ENCODE results near the gene SVBP. TPM values are rescaled to one million over a fixed set of nuclear protein-coding genes. Genes with fewer than 3 reads are reported as not detected.
A peak's percentile ranks its signal among the peaks of the same experiment; 100 is the strongest.

Gene SVBP
- total RNA-seq, 1 donor = 7.0 TPM

GRCh38 chr1:42806593-42806992, 10.6 kb downstream of the SVBP start:
- no peak for DNase-seq (ENCODE audit: low read depth in 2 of 3, low spot score in 2 of 3)

DNA sequence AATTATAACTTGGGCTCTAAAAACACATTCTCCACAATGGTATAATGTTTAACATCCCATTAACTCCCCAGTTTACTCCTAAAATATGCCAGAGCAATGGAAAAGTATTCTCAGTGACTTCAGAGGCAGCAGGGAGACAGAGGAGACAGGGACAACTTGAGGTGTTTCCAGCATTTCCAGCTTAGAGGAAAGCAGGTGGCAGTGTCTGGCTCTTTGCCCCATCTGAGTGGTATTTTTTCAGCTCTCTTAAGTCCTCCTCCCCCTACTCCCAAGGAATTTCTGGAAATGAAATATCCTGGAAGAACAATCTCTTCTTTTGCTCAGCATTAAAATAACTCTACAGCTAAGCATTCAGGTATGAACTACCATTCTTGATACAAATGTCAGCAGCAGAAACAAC, 11.0 kb downstream of the SVBP start:
- DNase-seq (ENCODE audit: low read depth in 2 of 3, low spot score in 2 of 3) = no peak

- DNase-seq (ENCODE audit: low read depth in 2 of 3, low spot score in 2 of 3) = no peak
Measured at GRCh38 chr1:42801832-42802473, 15.2 kb downstream of the SVBP start.

DNA sequence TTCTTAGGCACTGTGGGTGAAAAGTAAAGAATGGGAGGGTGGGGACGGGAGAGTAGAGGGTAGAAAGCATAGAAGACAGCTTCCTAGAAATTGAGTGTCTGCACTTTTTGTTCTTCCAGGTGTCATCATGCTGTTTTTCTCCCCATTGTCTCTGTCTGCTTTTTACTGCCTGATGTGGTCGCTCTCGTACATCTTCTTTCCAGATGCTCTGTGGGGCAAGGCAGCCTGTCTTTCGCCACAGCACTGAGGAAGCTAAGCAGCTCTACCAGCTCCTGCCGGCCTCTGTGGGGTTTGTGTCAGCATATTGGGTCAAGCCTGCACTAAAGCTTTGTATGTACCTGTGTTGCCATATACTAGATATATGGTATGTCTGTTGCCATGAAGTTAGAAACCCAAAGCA, 19.2 kb downstream of the SVBP start:
- DNase-seq (ENCODE audit: low read depth in 2 of 3, low spot score in 2 of 3) = no peak

DNA sequence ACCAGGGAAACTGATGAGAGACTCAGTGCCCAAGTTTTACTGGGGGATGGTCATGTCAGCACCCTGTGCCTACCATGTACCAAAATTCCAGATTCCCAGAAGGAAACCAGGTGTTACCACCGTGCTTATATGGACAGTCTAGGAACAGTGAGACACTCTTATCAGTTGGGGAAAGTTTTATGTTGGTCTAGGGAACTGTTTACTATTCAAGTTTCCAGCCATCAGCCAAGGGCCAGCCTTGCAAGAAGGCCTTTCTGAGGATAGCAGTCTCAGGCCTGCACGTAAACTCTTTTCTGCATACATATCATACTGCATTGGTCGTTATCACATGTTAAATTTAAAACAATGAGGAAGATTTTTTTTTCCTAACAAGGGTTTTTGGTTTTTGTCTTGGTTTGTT, 19.8 kb downstream of the SVBP start:
- no peak for DNase-seq (ENCODE audit: low read depth in 2 of 3, low spot score in 2 of 3)

DNA sequence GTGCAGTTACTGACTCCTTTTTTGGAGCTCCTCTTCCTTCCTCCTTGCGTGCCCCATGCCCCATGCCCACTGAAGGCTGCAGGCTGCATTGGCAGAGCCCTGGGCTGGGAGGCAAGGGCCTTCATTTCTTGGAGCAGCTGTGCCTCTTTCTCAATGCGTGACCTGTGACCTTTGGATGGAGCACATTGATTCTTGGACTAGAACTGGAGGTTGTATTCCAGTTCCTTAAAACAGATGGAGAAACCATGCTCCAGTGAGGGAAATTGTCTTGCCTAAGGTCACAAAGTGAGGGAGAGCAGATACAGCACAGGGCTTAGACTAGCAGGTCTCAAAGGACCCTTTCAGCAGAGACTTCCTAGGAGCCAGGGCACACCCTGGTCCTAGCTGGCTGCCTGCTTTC, 23.4 kb downstream of the SVBP start:
- no peak for DNase-seq (ENCODE audit: low read depth in 2 of 3, low spot score in 2 of 3)

DNA sequence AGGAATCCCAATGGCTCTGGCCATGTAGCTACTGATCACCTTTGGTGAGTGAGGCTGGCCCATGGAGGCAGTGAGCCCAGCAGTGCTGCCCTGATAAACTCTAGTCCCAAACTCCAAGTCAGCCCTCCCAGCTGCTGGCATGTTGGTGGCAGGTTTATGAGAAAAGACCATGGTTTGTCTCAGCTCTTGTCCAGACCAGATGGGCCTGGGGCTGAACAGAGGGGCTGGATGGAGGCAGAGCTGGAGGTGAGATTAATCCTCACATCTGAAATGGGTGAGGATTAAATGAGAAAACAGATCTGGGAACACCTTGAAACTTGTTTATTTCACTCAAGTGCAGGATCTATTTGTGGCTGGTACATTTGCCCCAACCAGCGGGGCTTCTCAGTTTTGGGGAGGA, 29.2 kb downstream of the SVBP start:
- DNase-seq (ENCODE audit: low read depth in 2 of 3, low spot score in 2 of 3) = no peak

DNA sequence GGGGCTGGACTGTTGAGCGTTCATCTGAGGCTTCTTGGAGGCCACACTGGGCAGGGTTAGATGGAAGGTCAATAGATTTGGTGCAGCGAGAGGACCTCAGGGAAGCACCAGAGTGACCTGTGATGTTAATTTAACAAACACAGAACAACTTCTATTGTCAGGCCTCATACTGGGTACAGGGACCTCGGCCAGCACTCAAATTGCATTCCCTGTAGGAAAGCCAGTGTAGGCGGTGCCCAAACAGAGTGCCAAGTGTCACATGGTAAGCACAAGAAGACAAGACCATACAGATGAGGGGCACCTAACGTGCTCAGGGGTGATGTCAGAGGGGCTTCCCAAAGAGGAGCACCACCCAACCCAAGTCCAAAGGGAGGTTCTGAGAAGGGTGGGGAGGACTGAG, 31.1 kb downstream of the SVBP start:
- no peak for DNase-seq (ENCODE audit: low read depth in 2 of 3, low spot score in 2 of 3)

GRCh38 chr1:42784946-42785693, 32.1 kb downstream of the SVBP start, which contains the start of gene TMEM269:
TSS of gene TMEM269 (plus strand) at chr1:42784991. CDS start at chr1:42789894, 4,903 bp downstream.
- DNase-seq (ENCODE audit: low read depth in 2 of 3, low spot score in 2 of 3) = peak in 2 of 3 donors; percentile 45 to 54

- no peak for DNase-seq (ENCODE audit: low read depth in 2 of 3, low spot score in 2 of 3)
Measured at GRCh38 chr1:42784547-42784945, 32.7 kb downstream of the SVBP start.

GRCh38 chr1:42783092-42783491, 34.1 kb downstream of the SVBP start:
- DNase-seq (ENCODE audit: low read depth in 2 of 3, low spot score in 2 of 3) = no peak

DNA sequence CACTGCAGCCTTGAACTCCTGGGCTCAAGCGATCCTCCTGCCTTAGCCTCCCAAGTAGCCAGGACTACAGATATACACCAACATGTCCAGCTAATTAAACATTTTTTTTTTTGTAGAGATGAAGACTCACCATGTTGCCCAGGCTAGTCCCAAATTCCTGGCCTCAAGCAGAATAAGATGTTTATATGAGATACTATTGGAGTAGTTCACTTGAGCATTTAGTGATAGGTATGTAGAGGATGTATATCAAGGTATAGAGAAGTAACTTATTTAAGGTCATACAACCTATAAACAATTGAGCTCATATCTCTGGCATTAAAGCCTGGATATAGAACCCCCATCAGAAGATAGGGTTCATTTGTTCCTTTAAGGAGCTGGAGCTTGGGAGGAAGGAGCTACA, 37.0 kb downstream of the SVBP start:
- DNase-seq (ENCODE audit: low read depth in 2 of 3, low spot score in 2 of 3) = no peak

DNA sequence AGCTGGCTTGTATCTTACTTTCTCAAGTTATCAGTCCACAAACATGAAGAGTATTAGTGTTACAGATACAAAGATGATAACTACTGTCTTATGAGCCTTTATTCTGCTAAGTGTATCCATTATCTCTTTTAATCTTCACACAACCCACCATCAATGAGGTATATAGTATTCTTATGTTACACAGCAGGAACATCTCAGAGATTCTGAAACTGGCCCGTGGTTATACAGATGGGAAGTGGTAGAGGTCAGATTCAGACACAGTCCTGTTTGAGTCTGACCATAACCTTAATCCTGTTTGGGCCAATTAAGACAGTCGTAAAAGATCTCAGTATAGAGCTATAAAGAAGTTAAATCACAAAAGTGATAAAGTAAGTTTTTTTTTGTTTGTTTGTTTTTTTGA, 37.5 kb downstream of the SVBP start:
- DNase-seq (ENCODE audit: low read depth in 2 of 3, low spot score in 2 of 3) = no peak

DNA sequence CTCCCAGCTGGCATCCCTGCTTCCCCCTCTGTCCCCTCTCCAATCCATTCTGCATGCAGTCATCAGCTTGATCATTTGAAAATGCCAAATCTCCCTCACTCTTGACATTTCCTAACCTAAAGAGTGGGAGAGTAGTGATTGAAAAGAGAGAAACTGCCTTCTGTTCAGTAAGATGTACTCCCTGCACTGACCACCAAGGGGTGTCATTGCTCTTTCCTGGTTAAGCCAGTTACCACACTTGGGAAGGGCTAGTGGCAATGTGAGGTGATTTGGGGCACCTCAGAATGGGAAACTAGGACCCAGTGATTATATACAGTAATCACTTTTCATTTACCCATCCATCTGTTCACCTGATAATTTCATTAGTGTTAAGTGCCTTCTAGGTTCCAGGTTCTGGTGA, 39.3 kb downstream of the SVBP start:
- DNase-seq (ENCODE audit: low read depth in 2 of 3, low spot score in 2 of 3) = peak in 2 of 3 donors; percentile 35 to 60

- no peak for DNase-seq (ENCODE audit: low read depth in 2 of 3, low spot score in 2 of 3)
Measured at GRCh38 chr1:42776502-42776901, 40.7 kb downstream of the SVBP start.

DNA sequence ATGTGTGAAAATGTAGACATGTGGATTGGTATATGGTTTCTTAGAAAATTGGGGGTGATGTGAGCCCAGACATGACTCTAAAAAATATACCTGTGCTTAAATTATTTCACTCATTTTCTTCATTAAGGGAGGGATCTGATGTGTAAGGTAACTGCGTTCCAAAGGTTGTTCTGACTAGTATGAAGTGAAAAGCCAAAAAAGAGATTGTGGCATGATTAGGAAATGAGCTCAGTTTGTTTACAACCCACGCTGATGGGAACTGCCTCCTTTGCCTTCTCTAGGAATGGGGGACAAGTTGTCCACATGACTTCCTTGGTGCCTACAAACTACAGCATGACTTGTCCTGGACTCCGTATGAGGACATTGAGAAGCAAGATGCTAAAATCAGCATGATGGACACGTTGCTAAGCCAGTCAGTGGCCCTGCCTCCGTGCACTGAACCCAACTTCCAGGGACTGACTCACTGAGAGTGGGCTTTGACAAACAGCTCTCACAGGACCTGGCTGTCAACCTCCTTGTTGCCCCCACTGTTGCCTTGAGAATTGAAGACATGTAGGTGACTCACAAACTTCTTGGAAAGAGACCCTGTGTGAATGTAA, 42.2 kb downstream of the SVBP start:
- DNase-seq (ENCODE audit: low read depth in 2 of 3, low spot score in 2 of 3) = no peak

DNA sequence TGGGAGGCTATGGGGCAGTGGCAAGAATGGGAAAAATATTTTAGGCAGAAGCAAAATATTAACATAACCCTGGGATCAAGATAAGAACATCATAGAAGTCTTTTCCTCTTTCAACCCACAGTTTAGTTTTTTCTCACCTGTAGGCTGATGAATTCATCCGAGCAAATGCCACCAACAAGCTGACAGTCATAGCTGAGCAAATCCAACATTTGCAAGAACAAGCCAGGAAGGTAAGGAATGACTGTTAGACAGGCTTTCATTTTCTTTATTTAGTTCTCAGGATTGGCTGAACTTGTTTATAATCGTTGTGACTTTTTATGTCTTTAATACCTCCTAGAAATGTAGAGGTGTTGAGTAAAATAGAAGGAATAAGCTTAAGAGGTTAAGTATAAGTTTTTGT, 43.8 kb downstream of the SVBP start:
- no peak for DNase-seq (ENCODE audit: low read depth in 2 of 3, low spot score in 2 of 3)

DNA sequence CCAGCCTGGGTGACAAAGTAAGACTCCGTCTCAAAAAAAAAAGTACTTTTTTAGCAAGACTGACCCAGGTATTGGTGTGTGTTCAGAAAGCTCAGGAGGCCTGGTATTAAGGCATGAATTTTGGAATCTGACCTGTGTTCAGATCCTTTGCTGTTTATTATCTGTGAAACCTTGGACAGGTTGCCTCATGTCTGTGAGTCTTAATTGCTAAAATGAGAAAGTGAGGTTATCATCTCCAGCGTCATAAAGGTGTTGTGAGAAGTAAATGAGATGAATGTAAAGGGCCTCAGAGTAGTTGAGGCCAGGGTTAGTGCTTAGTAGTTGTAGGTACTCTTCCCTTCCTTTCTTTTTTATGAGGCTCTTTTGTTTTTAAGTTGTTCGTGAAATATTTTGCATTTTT, 47.4 kb downstream of the SVBP start:
- no peak for DNase-seq (ENCODE audit: low read depth in 2 of 3, low spot score in 2 of 3)

- DNase-seq (ENCODE audit: low read depth in 2 of 3, low spot score in 2 of 3) = no peak
Measured at GRCh38 chr1:42768172-42768571, 49.0 kb downstream of the SVBP start.

- DNase-seq (ENCODE audit: low read depth in 2 of 3, low spot score in 2 of 3) = no peak
Measured at GRCh38 chr1:42767510-42768000, 49.6 kb downstream of the SVBP start.

GRCh38 chr1:42766741-42767509, 50.3 kb downstream of the SVBP start, which contains the start of the genes C1orf50 and P3H1:
TSS of gene C1orf50 (plus strand) at chr1:42767249. CDS start at chr1:42767312, 63 bp downstream.
TSS of gene P3H1 (minus strand) at chr1:42767028. CDS start at chr1:42766971, 57 bp downstream.
- peak; percentile 97 to 100 (median 100) for DNase-seq (ENCODE audit: low read depth in 2 of 3, low spot score in 2 of 3)
